ENCODE results near the gene PGBD5.

DNA sequence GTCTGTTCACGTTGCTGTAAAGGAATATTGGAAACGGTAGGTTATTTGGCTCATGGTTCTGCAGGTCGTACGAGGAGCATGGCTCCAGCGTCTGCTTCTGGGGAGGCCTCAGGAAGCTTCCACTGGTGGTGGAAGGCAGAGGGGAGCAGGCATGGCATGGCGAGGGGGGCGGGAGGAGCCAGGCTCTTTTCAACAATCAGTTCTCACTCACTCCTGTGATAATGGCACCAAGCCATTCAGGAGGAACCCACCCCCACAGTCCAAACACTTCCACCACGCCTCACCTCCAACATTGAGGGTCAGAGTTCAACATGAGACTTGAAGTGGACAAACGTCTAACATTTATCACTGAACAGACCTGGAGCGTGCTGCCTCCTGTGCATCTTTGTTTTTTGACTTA lies 141.2 kb downstream of the PGBD5 start:
- TF ChIP-seq, protein P1, sequence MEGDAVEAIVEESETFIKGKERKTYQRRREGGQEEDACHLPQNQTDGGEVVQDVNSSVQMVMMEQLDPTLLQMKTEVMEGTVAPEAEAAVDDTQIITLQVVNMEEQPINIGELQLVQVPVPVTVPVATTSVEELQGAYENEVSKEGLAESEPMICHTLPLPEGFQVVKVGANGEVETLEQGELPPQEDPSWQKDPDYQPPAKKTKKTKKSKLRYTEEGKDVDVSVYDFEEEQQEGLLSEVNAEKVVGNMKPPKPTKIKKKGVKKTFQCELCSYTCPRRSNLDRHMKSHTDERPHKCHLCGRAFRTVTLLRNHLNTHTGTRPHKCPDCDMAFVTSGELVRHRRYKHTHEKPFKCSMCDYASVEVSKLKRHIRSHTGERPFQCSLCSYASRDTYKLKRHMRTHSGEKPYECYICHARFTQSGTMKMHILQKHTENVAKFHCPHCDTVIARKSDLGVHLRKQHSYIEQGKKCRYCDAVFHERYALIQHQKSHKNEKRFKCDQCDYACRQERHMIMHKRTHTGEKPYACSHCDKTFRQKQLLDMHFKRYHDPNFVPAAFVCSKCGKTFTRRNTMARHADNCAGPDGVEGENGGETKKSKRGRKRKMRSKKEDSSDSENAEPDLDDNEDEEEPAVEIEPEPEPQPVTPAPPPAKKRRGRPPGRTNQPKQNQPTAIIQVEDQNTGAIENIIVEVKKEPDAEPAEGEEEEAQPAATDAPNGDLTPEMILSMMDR (IDR thresholded peaks at IDR 0.05; ENCODE audit: low read depth, low read length), result no peak
- no peak for TF ChIP-seq EZH2phosphoT487 (IDR thresholded peaks at IDR 0.05; ENCODE audit: low read depth)
